GM18868 (cell line): ENCODE data around the gene SHOC2.
"Not testable (repeated sequence)": the region's sequence is repeated elsewhere in the genome, so short reads cannot be mapped to it uniquely, and the experiment has no call there.

Experiments used
- ATAC-seq: cut with Tn5 transposase; IDR thresholded peaks from one replicate; pipeline ENCODE4 v1.9.1; 2021; ENCODE audit warnings: mild to moderate bottlenecking, moderate library complexity; ENCODE audit not compliant: unreplicated experiment

SHOC2 gene

GRCh38 chr10:110901954-110902819, 17.2 kb upstream of the SHOC2 start:
- no peak for ATAC-seq

GRCh38 chr10:110903280-110904278, 15.8 kb upstream of the SHOC2 start:
- ATAC-seq, result peak; percentile 85

GRCh38 chr10:110910138-110910537, 9.3 kb upstream of the SHOC2 start:
- ATAC-seq, result no peak

GRCh38 chr10:110912374-110912773, 7.0 kb upstream of the SHOC2 start:
- no peak for ATAC-seq

- no peak for ATAC-seq
These were observed 5.0 kb upstream of the SHOC2 start for GRCh38 chr10:110914431-110914830.

- ATAC-seq, result no peak
These were observed 4.4 kb upstream of the SHOC2 start for GRCh38 chr10:110915035-110915434.

- not testable (repeated sequence) for ATAC-seq
These were observed 3.8 kb upstream of the SHOC2 start for GRCh38 chr10:110915600-110915999.

- no peak for ATAC-seq
These were observed 2.7 kb upstream of the SHOC2 start for GRCh38 chr10:110916554-110917346.

GRCh38 chr10:110918269-110918642, 1.1 kb upstream of the SHOC2 start:
- no peak for ATAC-seq

GRCh38 chr10:110918643-110919348, 608 bp upstream of the SHOC2 start, which contains the start of gene BBIP1:
Gene BBIP1, minus strand, starts transcription at chr10:110919180. Its CDS starts 1,023 bp downstream, at chr10:110918157.
- peak; percentile 81 for ATAC-seq

- ATAC-seq, result peak; percentile 24
These were observed 822 bp downstream of the SHOC2 start for GRCh38 chr10:110919971-110920881.

GRCh38 chr10:110923856-110924493, 4.6 kb downstream of the SHOC2 start:
- peak; percentile 14 for ATAC-seq

GRCh38 chr10:110927461-110927860, 8.1 kb downstream of the SHOC2 start:
- ATAC-seq, result no peak

GRCh38 chr10:110931769-110932381, 12.5 kb downstream of the SHOC2 start:
- ATAC-seq, result no peak

GRCh38 chr10:110932505-110933180, 13.2 kb downstream of the SHOC2 start:
- no peak for ATAC-seq

- ATAC-seq, result no peak
These were observed 17.4 kb downstream of the SHOC2 start for GRCh38 chr10:110936757-110937156.

- no peak for ATAC-seq
These were observed 20.0 kb downstream of the SHOC2 start for GRCh38 chr10:110939419-110939818.
